HG02840 (cell line): Measurements from ENCODE around the gene CA5B.
"Not testable (repeated sequence)": the region's sequence is repeated elsewhere in the genome, so short reads cannot be mapped to it uniquely, and the experiment has no call there.

Experiments
- ATAC-seq: cut with Tn5 transposase; IDR thresholded peaks from one replicate; pipeline ENCODE4 v1.9.1; 2021; ENCODE audit warnings: mild to moderate bottlenecking, moderate library complexity, moderate number of reproducible peaks; ENCODE audit not compliant: unreplicated experiment, low FRiP score

Gene CA5B

GRCh38 chrX:15747626-15748173 is 9.6 kb downstream of the CA5B start:
- no peak for ATAC-seq

- ATAC-seq: no peak
Observed at GRCh38 chrX:15748841-15749240, 10.8 kb downstream of the CA5B start.

GRCh38 chrX:15749642-15750610 is 11.9 kb downstream of the CA5B start:
- ATAC-seq: peak; percentile 85

- no peak for ATAC-seq
Observed at GRCh38 chrX:15750611-15751154, 12.6 kb downstream of the CA5B start.

GRCh38 chrX:15751155-15751819 is 13.2 kb downstream of the CA5B start:
- ATAC-seq: no peak

GRCh38 chrX:15755091-15755490 is 17.0 kb downstream of the CA5B start:
- no peak for ATAC-seq

GRCh38 chrX:15758140-15758539 is 20.1 kb downstream of the CA5B start:
- ATAC-seq: no peak

GRCh38 chrX:15759886-15760285 is 21.8 kb downstream of the CA5B start:
- ATAC-seq: not testable (repeated sequence)

GRCh38 chrX:15761564-15762191 is 23.6 kb downstream of the CA5B start:
- ATAC-seq: no peak

GRCh38 chrX:15769300-15769954 is 31.4 kb downstream of the CA5B start:
- ATAC-seq: no peak

- ATAC-seq: peak; percentile 86
Observed at GRCh38 chrX:15781961-15782699, 44.1 kb downstream of the CA5B start.

GRCh38 chrX:15785176-15785750 is 47.2 kb downstream of the CA5B start:
- ATAC-seq: no peak

GRCh38 chrX:15786915-15787314 is 48.8 kb downstream of the CA5B start:
- ATAC-seq: no peak

- peak; percentile 92 for ATAC-seq
Observed at GRCh38 chrX:15789979-15790768, 52.1 kb downstream of the CA5B start, which contains the start of gene ZRSR2. ZRSR2 (plus strand) TSS chrX:15790484; CDS start chrX:15790496, 12 bp downstream.

GRCh38 chrX:15790769-15791290 is 52.8 kb downstream of the CA5B start:
- peak; percentile 11 for ATAC-seq

GRCh38 chrX:15797707-15798106 is 59.6 kb downstream of the CA5B start:
- ATAC-seq: no peak

GRCh38 chrX:15804563-15804962 is 66.5 kb downstream of the CA5B start:
- ATAC-seq: no peak

GRCh38 chrX:15808254-15808653 is 70.2 kb downstream of the CA5B start:
- ATAC-seq: no peak
